Measurements from ENCODE around the gene SLC11A1. TPM values are rescaled to one million over a fixed set of nuclear protein-coding genes. Genes with fewer than 3 reads are reported as not detected.

Gene SLC11A1
- total RNA-seq, 1 donor from 2014 or later, result 32.5 TPM

DNA sequence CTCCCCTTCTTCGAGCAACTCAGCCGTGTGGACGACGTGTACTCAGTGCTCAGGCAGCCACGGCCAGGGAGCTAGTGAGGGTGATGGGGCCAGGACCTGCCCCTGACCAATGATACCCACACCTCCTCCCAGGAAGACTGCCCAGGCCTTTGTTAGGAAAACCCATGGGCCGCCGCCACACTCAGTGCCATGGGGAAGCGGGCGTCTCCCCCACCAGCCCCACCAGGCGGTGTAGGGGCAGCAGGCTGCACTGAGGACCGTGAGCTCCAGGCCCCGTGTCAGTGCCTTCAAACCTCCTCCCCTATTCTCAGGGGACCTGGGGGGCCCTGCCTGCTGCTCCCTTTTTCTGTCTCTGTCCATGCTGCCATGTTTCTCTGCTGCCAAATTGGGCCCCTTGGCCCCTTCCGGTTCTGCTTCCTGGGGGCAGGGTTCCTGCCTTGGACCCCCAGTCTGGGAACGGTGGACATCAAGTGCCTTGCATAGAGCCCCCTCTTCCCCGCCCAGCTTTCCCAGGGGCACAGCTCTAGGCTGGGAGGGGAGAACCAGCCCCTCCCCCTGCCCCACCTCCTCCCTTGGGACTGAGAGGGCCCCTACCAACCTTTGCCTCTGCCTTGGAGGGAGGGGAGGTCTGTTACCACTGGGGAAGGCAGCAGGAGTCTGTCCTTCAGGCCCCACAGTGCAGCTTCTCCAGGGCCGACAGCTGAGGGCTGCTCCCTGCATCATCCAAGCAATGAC is 22.4 kb downstream of the SLC11A1 start:
- peak; percentile 32 for DNase-seq (ENCODE audit: low spot score)

- peak; percentile 56 for DNase-seq (ENCODE audit: low spot score)
Measured at GRCh38 chr2:218405086-218405745, 23.1 kb downstream of the SLC11A1 start.

DNA sequence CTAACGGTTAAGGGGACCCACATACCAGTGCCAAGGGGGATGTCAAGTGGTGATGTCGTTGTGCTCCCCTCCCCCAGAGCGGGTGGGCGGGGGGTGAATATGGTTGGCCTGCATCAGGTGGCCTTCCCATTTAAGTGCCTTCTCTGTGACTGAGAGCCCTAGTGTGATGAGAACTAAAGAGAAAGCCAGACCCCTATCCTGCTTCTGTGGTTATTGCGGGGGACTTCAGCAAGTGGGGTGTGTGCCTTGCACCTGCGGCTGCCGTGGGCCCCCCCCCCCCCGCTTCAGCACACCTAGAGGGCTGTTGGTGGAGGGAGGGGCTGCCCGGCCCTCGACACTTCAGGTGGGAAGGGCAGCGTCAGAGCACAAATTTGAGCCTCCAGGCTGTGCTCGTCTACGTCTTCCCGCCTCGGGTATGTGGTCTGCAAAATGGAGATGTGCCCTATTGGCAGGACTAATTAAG is 23.7 kb downstream of the SLC11A1 start:
- DNase-seq (ENCODE audit: low spot score), result no peak

- DNase-seq (ENCODE audit: low spot score), result peak; percentile 98
Measured at GRCh38 chr2:218406209-218406948, 24.3 kb downstream of the SLC11A1 start.

GRCh38 chr2:218406949-218407618 is 25.0 kb downstream of the SLC11A1 start:
- peak; percentile 85 for DNase-seq (ENCODE audit: low spot score)

- no peak for DNase-seq (ENCODE audit: low spot score)
Measured at GRCh38 chr2:218407717-218408116, 25.6 kb downstream of the SLC11A1 start.

DNA sequence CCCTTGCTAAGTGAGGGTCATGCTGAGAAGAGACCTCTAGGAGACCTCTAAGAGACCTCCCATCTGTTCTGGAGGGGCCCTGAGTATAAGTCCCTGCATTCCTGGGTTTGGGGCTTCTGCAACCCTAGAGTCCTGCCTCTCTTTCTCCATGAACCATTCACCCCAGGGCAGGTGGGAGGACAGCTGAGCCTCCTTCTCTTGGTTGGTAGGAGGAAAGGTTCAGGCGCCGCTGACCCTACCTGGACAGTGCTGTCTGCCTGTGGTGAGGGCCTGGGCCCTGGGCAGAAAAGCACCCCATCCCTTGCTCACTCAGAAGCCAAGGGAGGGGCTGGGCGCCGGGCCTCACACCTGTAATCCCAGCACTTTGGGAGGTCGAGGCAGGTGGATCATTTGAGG is 36.2 kb downstream of the SLC11A1 start:
- DNase-seq (ENCODE audit: low spot score), result no peak

- no peak for DNase-seq (ENCODE audit: low spot score)
Measured at GRCh38 chr2:218418717-218419458, 36.8 kb downstream of the SLC11A1 start, which contains the start of gene VIL1. TSS of gene VIL1 (plus strand) at chr2:218419123. CDS start at chr2:218423779, 4,656 bp downstream.

DNA sequence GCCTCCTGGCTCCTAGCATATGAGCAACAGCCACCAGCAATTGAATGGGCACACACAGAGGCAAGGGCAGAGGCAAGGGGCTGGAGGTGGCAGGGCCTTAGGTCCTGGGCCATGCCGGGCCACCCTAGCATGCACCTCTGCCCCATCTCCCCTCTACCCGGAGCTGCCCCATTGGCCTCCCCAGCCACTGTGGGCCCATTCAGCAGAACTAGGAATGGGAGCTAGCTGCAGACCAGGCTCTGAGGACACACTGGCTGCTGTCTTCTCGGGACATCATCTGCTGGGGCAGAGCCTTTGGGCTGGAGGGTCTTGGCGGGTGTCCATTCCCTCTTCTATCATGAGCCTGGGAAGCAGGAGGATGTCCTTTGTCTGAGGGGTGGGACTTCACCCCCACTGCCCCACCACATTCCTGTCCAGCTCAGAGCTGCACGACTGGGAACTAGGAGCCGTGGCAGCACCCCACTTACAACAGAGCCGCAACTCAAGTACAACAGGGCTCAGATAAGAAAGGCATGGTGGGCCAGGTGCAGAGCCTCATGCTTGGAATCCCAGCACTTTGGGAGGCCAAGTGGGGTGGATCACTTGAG is 37.6 kb downstream of the SLC11A1 start:
- no peak for DNase-seq (ENCODE audit: low spot score)

DNA sequence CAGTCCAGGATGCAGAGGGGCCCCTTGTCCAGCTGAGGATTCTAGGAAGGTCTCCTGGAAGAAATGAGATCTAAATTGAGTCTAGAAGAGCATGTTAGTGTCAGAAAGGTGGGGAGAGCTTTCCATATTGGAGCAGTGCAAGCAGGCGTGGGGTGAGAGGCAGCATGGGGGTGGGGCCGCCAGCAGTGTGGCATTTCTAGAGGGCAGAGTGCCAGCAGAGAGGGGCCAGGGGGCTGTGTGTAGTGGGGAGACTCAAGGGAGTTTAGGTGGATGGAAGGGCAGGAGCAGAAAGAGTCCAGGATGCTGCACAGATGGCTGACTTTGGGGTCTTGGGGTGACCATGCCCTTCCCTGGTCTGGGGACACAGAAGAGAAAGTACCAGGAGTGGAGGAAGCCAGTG is 39.0 kb downstream of the SLC11A1 start:
- DNase-seq (ENCODE audit: low spot score), result no peak

- DNase-seq (ENCODE audit: low spot score), result no peak
Measured at GRCh38 chr2:218422403-218423086, 40.5 kb downstream of the SLC11A1 start.

DNA sequence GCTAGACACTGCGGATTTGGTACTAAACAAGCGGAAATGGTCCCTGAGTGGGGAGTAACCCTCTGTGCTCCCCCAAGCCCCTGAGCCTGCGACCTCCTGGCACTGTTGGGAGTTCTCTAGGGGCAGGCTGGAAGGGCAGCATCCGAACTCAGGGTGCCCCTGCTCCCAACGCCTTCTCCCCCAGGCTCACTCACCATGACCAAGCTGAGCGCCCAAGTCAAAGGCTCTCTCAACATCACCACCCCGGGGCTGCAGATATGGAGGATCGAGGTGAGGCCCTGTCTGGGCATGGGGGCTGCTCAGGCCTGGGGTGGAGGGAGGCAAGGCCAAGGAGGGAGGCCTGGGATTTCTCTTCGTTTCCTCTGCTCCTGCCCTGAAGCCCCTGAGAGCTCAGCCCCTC is 41.5 kb downstream of the SLC11A1 start:
- DNase-seq (ENCODE audit: low spot score), result no peak

- no peak for DNase-seq (ENCODE audit: low spot score)
Measured at GRCh38 chr2:218425531-218425930, 43.5 kb downstream of the SLC11A1 start.

DNA sequence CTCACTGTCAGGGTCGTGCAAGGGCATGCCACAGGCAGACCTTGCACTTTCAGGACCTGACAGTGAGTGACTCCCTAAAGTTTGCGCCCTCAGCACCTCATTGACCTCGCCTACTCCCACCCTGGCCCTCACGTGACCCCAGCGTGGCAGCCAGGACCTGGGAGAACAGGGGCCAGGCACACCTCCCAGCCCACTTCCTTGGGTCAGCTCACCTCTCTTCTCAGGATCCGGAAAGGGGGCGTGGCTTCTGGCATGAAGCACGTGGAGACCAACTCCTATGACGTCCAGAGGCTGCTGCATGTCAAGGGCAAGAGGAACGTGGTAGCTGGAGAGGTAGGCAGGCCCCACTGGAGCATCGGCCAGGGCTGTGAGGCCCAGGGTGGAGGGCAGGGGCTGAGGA is 45.7 kb downstream of the SLC11A1 start:
- no peak for DNase-seq (ENCODE audit: low spot score)

DNA sequence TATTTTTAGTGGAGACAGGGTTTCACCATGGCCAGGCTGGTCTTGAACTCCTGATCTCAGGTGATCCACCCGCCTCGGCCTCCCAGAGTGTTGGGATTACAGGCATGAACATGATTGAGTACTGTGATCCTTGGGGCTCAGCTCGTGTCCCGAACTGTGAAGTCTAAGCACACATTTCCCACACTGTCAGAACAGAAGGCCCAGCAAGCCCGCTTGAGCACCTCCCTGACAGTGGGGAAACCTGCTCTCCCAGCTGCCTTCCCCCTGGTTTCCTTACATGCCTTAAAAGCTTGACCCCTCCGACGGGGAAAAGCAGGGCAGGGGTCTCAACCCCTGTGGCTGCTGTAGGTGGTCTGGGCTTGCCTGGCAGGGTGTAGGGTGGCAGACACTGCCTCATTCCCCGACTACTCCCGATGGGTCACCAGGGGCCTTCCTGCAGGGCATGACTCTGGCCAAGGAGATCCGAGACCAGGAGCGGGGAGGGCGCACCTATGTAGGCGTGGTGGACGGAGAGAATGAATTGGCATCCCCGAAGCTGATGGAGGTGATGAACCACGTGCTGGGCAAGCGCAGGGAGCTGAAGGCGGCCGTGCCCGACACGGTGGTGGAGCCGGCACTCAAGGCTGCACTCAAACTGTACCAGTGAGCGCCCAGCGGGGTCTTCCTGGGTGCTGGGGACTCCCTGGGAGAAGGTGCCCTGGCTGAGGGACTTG is 46.9 kb downstream of the SLC11A1 start:
- DNase-seq (ENCODE audit: low spot score), result no peak

- no peak for DNase-seq (ENCODE audit: low spot score)
Measured at GRCh38 chr2:218429911-218430692, 48.0 kb downstream of the SLC11A1 start.

GRCh38 chr2:218430721-218431120 is 48.6 kb downstream of the SLC11A1 start:
- no peak for DNase-seq (ENCODE audit: low spot score)

GRCh38 chr2:218431878-218432277 is 49.8 kb downstream of the SLC11A1 start:
- DNase-seq (ENCODE audit: low spot score), result no peak
